Effector memory CD4-positive, alpha-beta T cell (primary cell): Measurements from ENCODE around the gene PIP5K1A.

Experiments
- DNase-seq, 3 donors: peaks; one replicate each; pipeline ENCODE4 v3.0.0-alpha.2; 2020
- H3K27ac ChIP-seq: 2 replicates; pipeline ENCODE4 v1.7.0; 2013; ENCODE audit warnings: mild to moderate bottlenecking, low read length, moderate library complexity; ENCODE audit not compliant: insufficient read depth, poor library complexity, severe bottlenecking
- H3K27me3 ChIP-seq: replicated peaks from 2 replicates; pipeline ENCODE4 v1.7.0; 2013; ENCODE audit warnings: mild to moderate bottlenecking, low read length; ENCODE audit not compliant: insufficient read depth, control insufficient read depth, poor library complexity, severe bottlenecking
- H3K36me3 ChIP-seq: 2 replicates; pipeline ENCODE4 v1.7.0; 2013; ENCODE audit warnings: mild to moderate bottlenecking, low read length, moderate library complexity; ENCODE audit not compliant: control insufficient read depth, insufficient read depth
- H3K4me1 ChIP-seq: 2 replicates; pipeline ENCODE4 v1.7.0; 2013; ENCODE audit warnings: low read length, mild to moderate bottlenecking; ENCODE audit not compliant: control insufficient read depth, insufficient read depth, poor library complexity, severe bottlenecking
- H3K4me3 ChIP-seq: 2 replicates; pipeline ENCODE4 v1.7.0; 2013; ENCODE audit warnings: low read length, low read depth, mild to moderate bottlenecking; ENCODE audit not compliant: insufficient read depth, poor library complexity, severe bottlenecking
- H3K9me3 ChIP-seq: 2 replicates; pipeline ENCODE4 v1.7.0; 2013; ENCODE audit warnings: mild to moderate bottlenecking, low read length, moderate library complexity; ENCODE audit not compliant: control insufficient read depth

The PIP5K1A gene

DNA sequence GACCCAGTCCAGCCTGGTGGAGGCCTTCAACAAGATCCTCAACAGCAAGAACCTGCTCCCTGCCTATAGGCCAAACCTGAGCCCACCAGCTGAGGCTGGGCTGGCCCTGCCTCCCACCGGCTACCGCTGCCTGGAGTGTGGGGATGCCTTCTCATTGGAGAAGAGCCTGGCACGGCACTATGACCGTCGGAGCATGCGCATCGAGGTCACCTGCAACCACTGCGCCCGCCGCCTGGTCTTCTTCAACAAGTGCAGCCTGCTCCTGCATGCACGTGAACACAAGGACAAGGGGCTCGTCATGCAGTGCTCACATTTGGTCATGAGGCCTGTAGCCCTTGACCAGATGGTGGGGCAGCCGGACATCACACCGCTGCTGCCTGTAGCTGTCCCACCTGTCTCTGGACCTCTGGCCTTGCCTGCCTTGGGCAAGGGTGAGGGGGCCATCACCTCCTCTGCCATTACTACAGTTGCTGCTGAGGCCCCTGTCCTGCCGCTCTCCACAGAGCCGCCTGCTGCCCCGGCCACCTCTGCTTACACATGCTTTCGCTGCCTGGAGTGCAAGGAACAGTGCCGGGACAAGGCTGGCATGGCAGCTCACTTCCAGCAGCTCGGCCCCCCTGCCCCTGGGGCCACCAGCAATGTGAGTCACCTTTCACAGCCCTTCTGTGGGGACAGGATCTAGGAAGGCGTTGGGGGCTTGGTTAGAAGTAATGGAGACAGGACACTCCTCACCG lies 89.6 kb downstream of the PIP5K1A start:
- H3K9me3 ChIP-seq, result no peaks in the 10 kb centered on the region
- no peak for DNase-seq
- no peak overlapping the region for H3K4me3 ChIP-seq
- H3K4me1 ChIP-seq, result peaks cover 16% of the 10 kb centered on the region
- no peaks in the 10 kb centered on the region for H3K27me3 ChIP-seq
- H3K27ac ChIP-seq, result no peak overlapping the region
- H3K36me3 ChIP-seq, result peaks cover 67% of the 10 kb centered on the region

DNA sequence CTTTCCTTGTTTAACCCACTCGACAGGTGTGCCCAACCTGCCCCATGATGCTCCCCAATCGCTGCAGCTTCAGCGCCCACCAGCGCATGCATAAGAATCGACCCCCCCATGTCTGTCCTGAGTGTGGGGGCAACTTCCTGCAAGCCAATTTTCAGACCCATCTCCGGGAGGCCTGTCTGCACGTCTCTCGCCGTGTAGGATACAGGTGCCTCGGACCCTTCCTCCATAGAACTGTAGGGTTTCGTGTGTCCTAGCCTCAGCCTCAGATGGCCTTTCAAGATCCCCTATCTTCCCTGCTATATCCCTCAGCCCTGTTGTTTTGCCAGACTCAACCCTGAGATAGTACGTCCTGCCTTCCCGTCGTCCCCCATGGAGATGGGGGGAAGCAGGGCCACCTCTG lies 90.2 kb downstream of the PIP5K1A start:
- Histone ChIP-seq H3K4me1 (peaks cover 12% of the 10 kb centered on the region), H3K9me3 (no peaks in the 10 kb centered on the region), H3K27ac (no peak overlapping the region), H3K36me3 (peaks cover 73% of the 10 kb centered on the region), H3K27me3 (no peaks in the 10 kb centered on the region), H3K4me3 (no peak overlapping the region)
- DNase-seq, result no peak

- peaks cover 81% of the 10 kb centered on the region for H3K36me3 ChIP-seq
- H3K4me1 ChIP-seq, result peaks cover 6% of the 10 kb centered on the region
- no peak for DNase-seq
- no peak overlapping the region for H3K4me3 ChIP-seq
- no peak overlapping the region for H3K27ac ChIP-seq
- no peaks in the 10 kb centered on the region for H3K9me3 ChIP-seq
- H3K27me3 ChIP-seq, result no peaks in the 10 kb centered on the region
Measured at GRCh38 chr1:151289080-151289935, 91.0 kb downstream of the PIP5K1A start.

- no peak overlapping the region for H3K27ac ChIP-seq
- DNase-seq, result no peak
- H3K36me3 ChIP-seq, result peaks cover 89% of the 10 kb centered on the region
Measured at GRCh38 chr1:151289991-151290708, 91.8 kb downstream of the PIP5K1A start.

DNA sequence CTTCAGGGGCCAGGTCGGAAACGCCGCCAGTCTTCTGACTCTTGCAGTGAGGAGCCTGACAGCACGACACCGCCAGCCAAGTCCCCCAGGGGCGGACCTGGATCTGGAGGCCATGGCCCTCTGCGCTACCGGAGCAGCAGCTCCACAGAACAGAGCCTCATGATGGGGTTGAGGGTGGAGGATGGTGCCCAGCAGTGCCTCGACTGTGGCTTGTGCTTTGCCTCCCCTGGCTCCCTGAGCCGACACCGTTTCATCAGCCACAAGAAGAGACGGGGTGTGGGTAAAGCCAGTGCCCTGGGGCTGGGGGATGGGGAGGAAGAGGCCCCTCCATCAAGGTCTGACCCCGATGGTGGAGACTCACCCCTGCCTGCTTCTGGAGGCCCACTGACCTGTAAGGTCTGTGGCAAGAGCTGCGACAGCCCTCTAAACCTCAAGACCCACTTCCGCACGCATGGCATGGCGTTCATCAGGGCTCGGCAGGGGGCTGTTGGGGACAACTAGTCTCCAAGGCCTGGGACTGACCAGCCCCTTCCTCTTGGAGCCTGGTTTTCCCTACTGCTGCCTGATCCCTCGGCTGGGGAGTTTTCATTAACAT lies 92.5 kb downstream of the PIP5K1A start:
- no peaks in the 10 kb centered on the region for H3K9me3 ChIP-seq
- DNase-seq, result no peak
- H3K36me3 ChIP-seq, result peaks cover 95% of the 10 kb centered on the region
- H3K4me3 ChIP-seq, result no peak overlapping the region
- H3K27me3 ChIP-seq, result no peaks in the 10 kb centered on the region
- H3K27ac ChIP-seq, result no peak overlapping the region
- peaks cover 6% of the 10 kb centered on the region for H3K4me1 ChIP-seq

More at GRCh38 chr1:151289991-151290708, 91.8 kb downstream of the PIP5K1A start:
- Histone ChIP-seq H3K9me3 (no peaks in the 10 kb centered on the region), H3K4me3 (no peak overlapping the region), H3K4me1 (peaks cover 6% of the 10 kb centered on the region), H3K27me3 (no peaks in the 10 kb centered on the region)

GRCh38 chr1:151292207-151293030 lies 94.1 kb downstream of the PIP5K1A start:
- DNase-seq, result no peak
- no peaks in the 10 kb centered on the region for H3K9me3 ChIP-seq
- no peak overlapping the region for H3K4me3 ChIP-seq
- H3K36me3 ChIP-seq, result peaks cover 90% of the 10 kb centered on the region
- H3K4me1 ChIP-seq, result peaks cover 6% of the 10 kb centered on the region
- no peaks in the 10 kb centered on the region for H3K27me3 ChIP-seq
- H3K27ac ChIP-seq, result no peak overlapping the region

- Histone ChIP-seq H3K4me1 (peaks cover 6% of the 10 kb centered on the region), H3K27me3 (no peaks in the 10 kb centered on the region), H3K27ac (no peak overlapping the region), H3K4me3 (no peak overlapping the region), H3K9me3 (no peaks in the 10 kb centered on the region), H3K36me3 (peaks cover 91% of the 10 kb centered on the region)
- DNase-seq, result no peak
Measured at GRCh38 chr1:151293093-151293492, 94.7 kb downstream of the PIP5K1A start.

DNA sequence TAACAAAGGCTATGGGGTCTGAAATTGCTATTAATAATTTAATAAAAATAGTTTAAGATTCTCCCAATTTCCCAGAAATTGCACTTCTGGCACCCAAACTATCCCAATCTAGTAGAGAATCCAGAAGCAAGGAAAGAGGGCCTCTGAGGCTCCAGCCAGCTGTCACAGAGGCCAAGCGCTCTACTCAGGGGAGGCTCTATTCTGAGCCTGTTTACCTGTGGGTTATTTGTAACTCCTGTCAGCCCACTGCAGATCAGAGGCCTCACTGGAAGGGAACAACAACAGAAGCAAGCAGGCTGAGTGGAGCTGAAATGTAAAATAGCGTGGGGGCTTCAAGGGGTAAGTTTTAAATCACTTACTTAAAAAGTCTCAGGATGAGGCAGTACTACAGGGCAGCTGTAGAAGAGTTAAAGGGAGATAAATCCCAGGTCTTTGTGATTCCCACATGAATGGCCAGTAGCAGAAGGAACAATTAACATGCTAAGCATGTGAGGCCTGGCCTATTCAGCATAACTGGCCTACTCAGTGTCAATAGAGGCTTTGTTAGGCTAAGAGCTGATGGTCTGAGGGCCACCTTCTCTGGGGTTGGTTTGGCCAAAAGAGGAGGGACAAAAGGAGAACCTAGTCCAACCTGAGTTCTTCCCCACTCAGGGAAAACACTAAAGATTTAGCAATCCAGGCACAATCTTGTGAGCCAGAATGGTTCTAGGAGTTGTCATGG lies 96.5 kb downstream of the PIP5K1A start:
- no peak overlapping the region for H3K4me3 ChIP-seq
- DNase-seq, result no peak
- H3K4me1 ChIP-seq, result no peaks in the 10 kb centered on the region
- no peaks in the 10 kb centered on the region for H3K27me3 ChIP-seq
- H3K27ac ChIP-seq, result no peak overlapping the region
- no peaks in the 10 kb centered on the region for H3K9me3 ChIP-seq
- peaks cover 91% of the 10 kb centered on the region for H3K36me3 ChIP-seq
